AG04450 (cell line): ENCODE results near the gene SGMS1. TPM values are rescaled to one million over a fixed set of nuclear protein-coding genes. Genes with fewer than 3 reads are reported as not detected.
"Not testable (repeated sequence)": the region's sequence is repeated elsewhere in the genome, so short reads cannot be mapped to it uniquely, and the experiment has no call there.

Experiments used
- CTCF ChIA-PET: fragments of 300-600, 350-600 bp; formaldehyde crosslinking; extraction: SDS; loops from one replicate; lab custom pipeline; 2022; ENCODE audit warnings: antibody characterized with exemption, inconsistent platforms; lab: Charles Lee
- POLR2A ChIA-PET: fragments of 350-600 bp; formaldehyde crosslinking; extraction: SDS; loops from one replicate; lab custom pipeline; 2021; ENCODE audit warnings: antibody characterized with exemption, inconsistent platforms; lab: Yijun Ruan, JAX
- DNase-seq: peaks from one replicate; pipeline ENCODE4 v3.0.0-alpha.2; 2011; ENCODE audit warnings: low read depth, low spot score
- H3K27ac ChIP-seq: one replicate; pipeline ENCODE4 v1.5.1; 2012; ENCODE audit warnings: low read depth, low read length, control low read depth
- H3K27me3 ChIP-seq: one replicate; pipeline ENCODE4 v1.6.0; 2012; ENCODE audit warnings: low read length; ENCODE audit not compliant: control insufficient read depth, insufficient read depth
- H3K4me3 ChIP-seq: 2 replicates; pipeline ENCODE4 v1.5.1; 2011; ENCODE audit warnings: mild to moderate bottlenecking, low read depth, low read length, control low read depth
- H3K9me3 ChIP-seq: 2 replicates; pipeline ENCODE4 v1.5.1; 2012; ENCODE audit warnings: low read length; ENCODE audit not compliant: control insufficient read depth, insufficient read depth
- CTCF ChIP-seq: IDR thresholded peaks from 2 replicates; pipeline ENCODE4 v1.5.1; 2011; ENCODE audit warnings: low read depth, low read length, control low read depth, inconsistent platforms
- polyA plus RNA-seq: library from polyadenylated mRNA; depleted of rRNA; stranded (reverse); fragments of >200 nt; gene quantifications from 2 replicates; pipeline ENCODE4 v1.2.3, GENCODE V29; 2011

The SGMS1 gene
- polyA plus RNA-seq, 1 experiment: 17.7 TPM

DNA sequence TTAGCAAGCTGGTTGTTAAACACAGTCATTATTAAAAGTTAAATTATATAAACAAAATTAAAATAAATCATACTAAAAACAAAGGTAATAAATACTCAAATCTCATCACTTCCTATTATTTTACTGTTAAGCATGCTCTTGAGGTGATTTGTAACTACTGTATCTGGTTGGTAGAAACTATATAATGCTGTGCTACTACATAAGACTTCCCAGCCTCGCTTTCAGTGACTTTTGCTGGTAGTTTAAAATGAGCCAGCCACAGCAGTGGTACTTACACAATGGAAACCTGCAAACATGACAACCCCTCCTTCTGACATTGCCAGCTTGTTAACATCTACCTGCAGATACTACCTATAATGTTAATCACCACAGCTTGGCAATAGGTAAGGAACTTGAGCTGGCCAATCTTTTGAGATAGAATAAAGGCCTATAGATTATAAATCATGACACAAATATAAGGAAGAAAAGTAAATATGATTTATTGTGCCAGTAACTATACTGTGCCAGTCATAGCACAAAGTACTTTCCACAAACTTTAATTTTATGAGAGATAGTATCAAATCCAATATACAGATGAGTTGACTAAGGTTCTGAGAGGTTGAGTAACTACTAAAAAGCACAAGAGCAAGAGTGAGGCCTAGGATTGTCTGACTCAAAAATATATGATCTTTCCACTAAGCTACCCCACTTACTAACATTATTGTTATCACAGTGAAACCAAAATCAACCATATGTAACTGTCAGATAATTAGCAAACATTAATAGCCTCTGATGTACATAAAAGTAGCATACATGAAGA lies 191.3 kb downstream of the SGMS1 start:
- TF ChIP-seq CTCF: no peak
- no peaks in the 10 kb centered on the region for H3K27me3 ChIP-seq
- no peak overlapping the region for H3K27ac ChIP-seq
- DNase-seq: no peak
- CTCF ChIA-PET: no interaction called here
- no peak overlapping the region for H3K4me3 ChIP-seq
- POLR2A ChIA-PET: no interaction called here
- H3K9me3 ChIP-seq: no peaks in the 10 kb centered on the region

- Histone ChIP-seq H3K27me3 (no peaks in the 10 kb centered on the region), H3K4me3 (no peak overlapping the region), H3K27ac (no peak overlapping the region), H3K9me3 (no peaks in the 10 kb centered on the region)
- CTCF ChIA-PET: no interaction called here
- no peak for DNase-seq
- POLR2A ChIA-PET: no interaction called here
- TF ChIP-seq CTCF: no peak
Measured at GRCh38 chr10:50431791-50432190, 192.0 kb downstream of the SGMS1 start.

GRCh38 chr10:50431133-50431532 lies 192.6 kb downstream of the SGMS1 start:
- Histone ChIP-seq H3K4me3 (no peak overlapping the region), H3K27ac (no peak overlapping the region), H3K27me3 (no peaks in the 10 kb centered on the region), H3K9me3 (no peaks in the 10 kb centered on the region)
- ChIA-PET CTCF (no interaction called here), POLR2A (interaction anchor here (0.5 kb wide), 1 partner anchor 57 kb away, joined by 3 read pairs; no protein-coding TSS in a partner anchor)
- TF ChIP-seq CTCF: no peak
- no peak for DNase-seq

DNA sequence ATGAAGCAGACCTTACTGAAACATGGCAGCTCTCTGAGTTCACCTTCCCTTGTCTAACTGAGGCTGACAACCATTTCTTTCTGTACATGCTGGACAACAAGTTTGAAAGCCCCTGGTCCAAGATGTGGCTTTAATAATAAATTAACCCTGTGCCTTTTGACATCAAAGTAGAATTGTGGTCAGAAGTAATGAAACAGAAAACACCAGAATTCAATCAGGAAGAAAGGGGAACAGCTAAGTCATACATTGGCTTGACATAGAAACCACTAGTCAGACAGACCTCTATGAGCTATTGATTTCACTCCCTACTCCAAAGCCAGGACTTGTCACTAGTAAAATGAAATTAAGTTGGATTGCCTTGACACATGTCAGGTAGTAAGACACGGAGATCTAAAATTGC lies 197.3 kb downstream of the SGMS1 start:
- H3K27me3 ChIP-seq: no peaks in the 10 kb centered on the region
- no peak overlapping the region for H3K27ac ChIP-seq
- no peak for TF ChIP-seq CTCF
- POLR2A ChIA-PET: no interaction called here
- CTCF ChIA-PET: no interaction called here
- no peak overlapping the region for H3K4me3 ChIP-seq
- H3K9me3 ChIP-seq: no peaks in the 10 kb centered on the region
- DNase-seq: no peak

GRCh38 chr10:50425215-50425614 lies 198.5 kb downstream of the SGMS1 start:
- DNase-seq, H3K4me3 ChIP-seq, H3K27ac ChIP-seq, CTCF ChIA-PET, H3K9me3 ChIP-seq, H3K27me3 ChIP-seq: not testable (repeated sequence)
- POLR2A ChIA-PET: interaction anchor here (0.7 kb wide), 1 partner anchor 224 kb away, joined by 4 read pairs; no protein-coding TSS in a partner anchor
